HuH-7 (cell line): ENCODE data around the gene BPI.
"Not testable (repeated sequence)": the region's sequence is repeated elsewhere in the genome, so short reads cannot be mapped to it uniquely, and the experiment has no call there.

Source experiments
- DNase-seq: peaks from one replicate; pipeline ENCODE4 v3.0.0; 2011; ENCODE audit warnings: low spot score

The BPI gene

GRCh38 chr20:38303908-38304379, at the start of gene BPI:
TSS of gene BPI (plus strand) at chr20:38304156. CDS start at chr20:38304224, 68 bp downstream.
- no peak for DNase-seq

DNA sequence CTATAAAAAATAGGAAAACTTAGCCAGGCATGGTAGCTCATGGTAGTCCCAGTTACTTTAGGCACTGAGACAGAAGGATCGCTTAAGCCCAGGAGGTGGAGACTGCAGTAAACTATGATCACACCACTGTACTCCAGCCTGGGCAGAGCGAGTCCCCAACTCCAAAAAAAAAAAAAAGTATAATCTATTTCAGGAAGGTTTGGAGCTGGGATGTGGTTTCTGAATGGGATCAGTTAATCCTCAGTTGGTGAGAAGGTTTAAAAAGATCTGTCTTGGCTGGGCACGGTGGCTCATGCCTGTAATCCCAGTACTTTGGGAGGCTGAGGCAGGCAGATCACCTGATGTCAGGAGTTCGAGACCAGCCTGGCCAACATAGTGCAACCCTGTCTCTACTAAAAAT, 49.3 kb upstream of the BPI start:
- not testable (repeated sequence) for DNase-seq

- no peak for DNase-seq
Measured at GRCh38 chr20:38255393-38255792, 48.6 kb upstream of the BPI start.

- DNase-seq, result no peak
Measured at GRCh38 chr20:38256021-38256420, 47.9 kb upstream of the BPI start.

GRCh38 chr20:38256966-38257365, 47.0 kb upstream of the BPI start:
- DNase-seq, result no peak

DNA sequence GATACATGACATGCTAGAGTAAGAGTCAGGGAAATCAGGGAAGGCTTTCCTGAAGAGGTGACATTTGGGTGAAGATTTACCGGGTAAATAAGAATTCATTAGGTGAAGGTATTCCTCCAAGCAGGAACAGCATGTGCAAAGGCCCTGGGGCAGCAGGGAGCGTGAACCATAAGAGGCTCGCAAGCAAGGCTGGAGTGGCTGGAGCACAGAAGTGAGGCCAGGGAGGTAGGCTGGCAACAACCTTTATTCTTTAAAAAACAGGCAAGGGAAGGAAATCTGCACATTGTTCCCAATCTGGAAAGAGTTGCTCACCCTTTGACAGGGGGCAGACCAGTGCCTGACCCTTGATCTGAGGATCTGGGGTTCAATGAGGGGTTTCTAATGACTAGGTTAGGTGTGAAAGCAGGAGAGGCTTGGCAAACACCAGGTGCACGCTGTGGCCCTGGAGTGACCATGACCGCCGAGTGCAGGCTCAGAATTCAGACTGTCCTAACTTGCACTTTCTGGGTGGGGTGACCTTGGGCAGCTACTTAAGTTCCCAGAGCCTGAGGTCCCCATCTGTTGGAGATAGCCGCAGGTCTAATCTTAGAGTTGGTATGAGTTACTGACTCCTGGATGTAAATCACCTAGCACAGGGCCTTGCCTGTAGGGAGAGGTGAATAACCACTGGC, 45.3 kb upstream of the BPI start:
- DNase-seq, result no peak

DNA sequence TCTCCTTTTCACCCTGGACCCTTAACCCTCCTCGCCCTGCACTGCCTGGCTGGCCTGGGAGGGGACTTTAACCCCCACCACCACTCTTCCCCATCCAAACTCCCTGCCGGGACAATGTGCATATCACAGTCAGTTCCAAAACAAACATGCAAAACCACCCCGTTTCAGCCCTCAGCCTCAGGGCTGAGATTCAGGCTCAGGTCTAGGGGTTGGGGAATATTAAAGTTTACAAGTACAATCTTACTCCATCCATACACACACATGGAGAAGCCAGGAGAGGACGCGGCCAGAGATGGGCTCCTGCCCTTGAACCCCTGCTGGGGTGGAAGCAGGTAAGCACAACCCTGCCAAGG, 44.0 kb upstream of the BPI start:
- no peak for DNase-seq

DNA sequence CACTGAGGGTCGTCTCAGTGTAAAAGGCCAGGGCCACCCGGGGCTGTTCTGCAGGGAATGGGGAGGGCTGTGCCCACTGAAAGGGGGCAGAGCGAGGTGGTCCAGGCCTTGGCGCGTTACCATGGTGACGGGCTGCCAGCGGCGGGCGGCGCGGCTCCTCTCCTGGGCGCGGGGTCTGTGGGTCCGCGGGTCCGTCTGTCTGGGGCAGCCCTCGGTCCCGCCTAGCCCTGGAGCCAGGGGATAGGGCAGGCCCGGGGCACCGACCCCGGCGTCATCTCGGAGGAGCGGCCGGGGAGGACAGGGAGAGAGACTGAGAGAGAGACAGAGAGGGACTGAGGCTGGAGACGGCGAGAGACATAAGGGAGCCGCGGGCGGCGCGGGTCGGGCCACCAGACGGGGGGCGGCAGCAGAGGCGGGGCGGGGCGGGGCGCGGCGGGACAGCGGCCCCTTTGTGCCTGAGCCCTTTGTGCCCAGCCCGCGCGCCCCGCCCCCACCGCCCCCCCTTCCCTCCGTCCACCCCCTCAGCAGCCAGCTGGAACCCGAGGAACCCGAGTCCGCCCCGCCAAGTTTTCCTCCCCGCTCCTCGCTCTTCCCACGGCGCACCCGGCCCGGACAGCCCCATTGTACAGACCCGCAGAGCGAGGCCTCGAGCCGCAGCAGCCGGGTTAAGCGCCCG, 43.4 kb upstream of the BPI start, which contains the start of gene KIAA1755:
KIAA1755 (minus strand) TSS at position 358 of the 676 bp plus-strand sequence; CDS start at position 123, 235 bp downstream.
- DNase-seq, result no peak

DNA sequence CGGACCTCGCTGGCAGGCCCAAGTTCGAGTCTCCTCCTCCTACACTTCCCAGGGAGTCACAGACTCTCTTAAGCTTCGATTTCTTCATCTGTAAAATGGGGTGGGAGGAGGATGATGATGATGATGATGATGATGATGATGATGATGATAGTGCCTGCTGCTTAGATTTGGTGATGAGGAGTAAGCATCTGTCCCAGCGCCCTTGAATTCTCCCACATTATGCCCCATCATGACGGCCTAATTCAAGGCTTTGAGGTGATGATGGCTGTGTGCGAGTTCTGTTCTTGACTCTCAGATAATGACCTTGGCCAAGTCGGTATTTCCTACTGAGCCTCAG, 42.9 kb upstream of the BPI start:
- no peak for DNase-seq

DNA sequence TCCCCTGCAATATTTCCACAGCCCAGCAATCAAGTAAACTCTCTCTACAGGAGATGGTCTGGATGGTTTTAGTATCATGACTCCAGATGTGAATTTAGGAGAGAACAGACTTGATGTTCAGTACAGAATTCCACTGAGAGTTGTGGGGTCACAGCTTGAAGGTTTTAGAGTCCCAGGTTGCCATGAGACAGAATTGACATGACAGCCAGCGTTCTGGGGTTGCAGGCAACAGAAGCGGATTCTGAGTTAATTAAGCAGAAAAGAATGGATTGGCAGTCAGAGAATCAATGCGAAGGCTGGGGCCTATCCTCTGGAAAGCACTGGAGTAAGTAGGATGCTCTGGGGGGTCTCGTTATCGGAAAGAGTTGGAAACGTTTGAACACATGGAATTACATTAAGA, 41.0 kb upstream of the BPI start:
- no peak for DNase-seq

GRCh38 chr20:38266426-38266825, 37.5 kb upstream of the BPI start:
- no peak for DNase-seq

- DNase-seq, result no peak
Measured at GRCh38 chr20:38267296-38267695, 36.7 kb upstream of the BPI start.

GRCh38 chr20:38267901-38268514, 35.9 kb upstream of the BPI start:
- DNase-seq, result no peak

DNA sequence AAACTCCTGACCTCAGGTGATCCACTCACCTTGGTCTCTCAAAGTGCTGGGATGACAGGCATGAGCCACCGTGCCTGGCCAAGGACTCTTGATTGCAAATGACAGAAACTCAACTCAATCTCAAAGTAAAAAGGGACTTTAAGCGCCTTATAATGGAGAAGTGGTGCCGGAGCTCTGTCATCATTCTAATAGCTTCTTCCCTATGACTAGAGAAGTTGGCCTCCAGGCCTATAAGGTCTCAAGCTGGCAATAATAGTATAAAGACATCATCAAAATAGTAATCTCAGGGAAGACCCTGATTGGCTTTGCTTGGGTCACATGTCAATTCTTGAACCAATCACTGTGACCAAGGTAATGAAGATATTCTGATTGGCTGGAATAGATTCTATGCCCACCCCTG, 34.9 kb upstream of the BPI start:
- DNase-seq, result no peak

DNA sequence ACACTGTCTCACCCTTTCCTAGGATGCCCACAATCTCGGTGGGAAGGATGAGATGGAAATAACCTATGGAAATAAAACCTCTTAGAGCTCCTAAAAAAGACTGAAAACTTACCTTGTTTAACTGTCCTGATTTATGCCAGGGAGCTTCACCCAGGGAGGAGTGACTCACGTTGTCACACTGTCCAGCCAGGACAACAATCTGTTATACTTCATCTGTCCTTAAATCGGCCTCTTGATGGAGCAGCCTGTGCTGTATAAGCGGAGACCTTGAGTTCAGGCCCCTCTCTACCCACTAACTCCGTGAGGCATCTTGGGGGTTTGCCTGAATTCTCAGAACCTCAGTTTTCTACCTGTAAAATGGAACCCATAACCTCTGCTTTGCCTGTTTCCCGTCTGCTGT, 34.2 kb upstream of the BPI start:
- DNase-seq, result no peak

GRCh38 chr20:38270869-38271605, 32.9 kb upstream of the BPI start:
- DNase-seq, result no peak

DNA sequence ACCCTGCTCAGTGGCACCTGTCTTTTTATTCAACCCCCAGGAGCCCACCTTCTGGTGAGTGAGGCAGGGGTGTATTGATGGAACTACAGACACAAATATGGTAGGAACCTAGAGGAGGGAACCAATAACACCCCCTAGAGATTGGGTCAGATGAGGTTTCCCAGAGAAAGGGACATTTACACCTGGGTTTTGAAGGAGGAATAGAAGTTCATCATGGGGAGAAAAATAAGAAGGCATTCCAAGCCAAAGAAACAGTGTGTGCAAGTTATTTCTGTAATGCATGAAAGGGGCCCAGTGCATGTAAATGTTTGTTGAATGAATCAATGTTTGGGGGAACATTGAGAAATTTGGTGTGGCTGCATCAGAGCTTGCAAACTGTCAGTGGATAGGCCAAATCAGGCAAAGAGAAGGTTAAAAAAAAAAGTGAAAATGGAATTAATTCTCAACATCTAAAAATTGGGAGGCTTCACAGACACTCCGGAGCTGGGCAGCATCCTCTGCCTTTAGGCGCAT, 32.3 kb upstream of the BPI start:
- DNase-seq, result no peak

GRCh38 chr20:38272398-38272797, 31.6 kb upstream of the BPI start:
- DNase-seq, result no peak

DNA sequence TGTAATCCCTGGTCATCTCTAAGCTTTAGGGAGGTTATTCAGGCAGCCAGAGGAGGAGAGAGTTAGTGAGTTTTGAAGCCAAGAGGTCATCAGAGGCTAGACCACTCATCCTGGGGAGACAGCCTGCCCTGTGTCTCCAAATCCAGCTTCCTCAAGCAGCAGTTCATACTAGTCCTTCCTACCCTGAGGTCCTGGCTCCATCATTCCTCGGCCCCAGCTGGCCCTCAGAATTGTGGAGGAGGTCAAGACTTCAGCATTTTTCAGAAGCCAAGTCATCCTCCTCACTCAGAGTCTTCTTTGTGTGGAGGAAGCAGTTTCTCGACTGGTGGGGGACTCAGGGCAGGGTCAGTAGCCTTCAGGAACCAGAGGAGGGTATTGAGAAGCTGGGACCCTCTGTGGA, 31.0 kb upstream of the BPI start:
- no peak for DNase-seq

DNA sequence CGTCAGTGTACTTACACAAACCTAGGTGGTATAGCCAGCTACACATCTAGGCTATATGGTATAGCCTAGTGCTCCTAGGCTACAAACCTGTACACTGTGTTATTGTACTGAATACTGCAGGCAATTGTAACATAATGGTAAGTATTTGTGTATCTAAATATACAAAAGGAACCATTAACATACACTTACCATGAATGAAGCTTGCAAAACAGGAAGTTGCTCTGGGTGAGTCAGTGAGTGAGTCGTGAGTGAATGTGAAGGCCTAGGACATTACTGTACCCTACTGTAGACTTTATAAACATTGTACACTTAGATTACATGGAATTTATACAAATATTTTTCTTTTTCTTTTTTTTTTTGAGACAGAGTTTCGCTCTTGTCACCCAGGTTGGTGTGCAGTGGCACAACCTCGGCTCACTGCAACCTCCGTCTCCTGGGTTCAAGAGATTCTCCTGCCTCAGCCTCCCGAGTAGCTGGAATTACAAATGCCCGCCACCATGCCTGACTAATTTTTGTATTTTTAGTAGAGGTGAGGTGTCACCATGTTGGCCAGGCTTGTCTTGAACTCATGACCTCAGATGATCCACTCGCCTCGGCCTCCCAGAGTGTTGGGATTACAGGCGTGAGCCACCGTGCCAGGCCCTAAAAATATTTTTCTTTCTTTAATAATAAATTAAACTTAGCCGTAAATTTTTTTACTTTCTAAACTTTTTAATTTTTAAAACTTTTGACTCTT, 28.0 kb upstream of the BPI start:
- no peak for DNase-seq

DNA sequence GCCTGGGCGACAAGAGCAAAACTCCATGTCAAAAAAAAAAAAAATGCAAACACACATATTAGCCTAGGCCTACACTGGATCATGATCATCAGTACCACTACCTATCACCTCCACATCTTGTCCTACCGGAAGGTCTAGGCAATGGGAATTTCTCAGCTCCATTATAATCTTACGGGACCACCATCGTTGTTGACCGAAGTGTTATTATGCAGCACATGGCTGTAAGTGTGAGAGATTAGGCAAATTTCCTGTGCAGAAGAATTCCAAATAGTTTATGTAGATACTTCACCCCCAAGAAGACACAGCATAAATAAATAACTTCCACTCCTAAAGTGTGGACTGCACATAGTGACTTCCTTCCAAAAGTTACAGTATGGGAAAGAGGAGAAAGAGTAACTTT, 26.7 kb upstream of the BPI start:
- no peak for DNase-seq

DNA sequence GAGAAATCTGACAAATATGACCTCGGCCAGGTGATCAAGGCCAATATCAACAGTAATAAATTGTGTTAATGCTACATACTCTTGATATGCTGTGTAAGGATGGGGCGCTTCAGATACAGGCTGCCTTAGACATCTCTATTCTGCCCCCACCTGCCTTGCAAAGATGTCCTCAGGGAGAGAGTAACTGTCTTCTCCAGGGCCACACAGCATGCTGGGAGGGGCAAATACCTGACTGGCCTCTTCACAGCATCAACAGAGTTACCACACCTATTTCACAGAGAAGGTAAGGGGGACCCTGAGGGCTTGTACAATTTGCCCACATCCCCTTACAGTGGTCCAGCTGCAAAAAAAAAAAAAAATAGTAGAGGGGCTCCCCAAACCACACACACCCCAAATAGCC, 26.3 kb upstream of the BPI start:
- no peak for DNase-seq
